ENCODE data around the gene MLH3.

Gene MLH3

DNA sequence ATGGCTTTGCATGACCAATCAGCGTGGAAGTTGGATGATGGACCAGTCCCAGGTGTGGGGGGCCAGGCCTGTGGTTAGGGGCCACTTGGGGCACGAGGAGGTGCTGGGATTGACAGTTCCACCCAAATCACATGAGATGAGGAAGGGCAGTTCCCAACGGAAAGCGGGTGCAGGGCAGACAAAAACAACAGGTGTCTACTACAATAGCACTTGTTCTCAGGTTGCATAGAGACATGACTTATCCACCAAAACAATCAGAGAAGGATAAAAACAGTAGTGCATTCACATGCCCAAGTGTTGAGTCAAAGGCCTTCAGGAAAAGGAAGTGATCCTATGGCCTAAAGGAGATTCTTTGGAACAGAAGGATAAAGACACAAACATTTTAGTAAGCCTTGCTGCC is 63.1 kb downstream of the MLH3 start:
- H3K23ac ChIP-seq (ENCODE audit: low read length), result no peak overlapping the region
- no peak overlapping the region for H3K4me3 ChIP-seq (ENCODE audit: low read depth, low read length)
- peak overlapping the region; percentile 65 for H4K91ac ChIP-seq (ENCODE audit: low read depth, low read length)
- no peak overlapping the region for H2AFZ ChIP-seq (ENCODE audit: insufficient read depth, low read length, poor library complexity)
- H4K8ac ChIP-seq (ENCODE audit: low read depth, low read length), result no peak overlapping the region
- peaks cover 6% of the 10 kb centered on the region for H3K79me1 ChIP-seq (ENCODE audit: low read length)
- peak overlapping the region; percentile 55 for H3K18ac ChIP-seq (ENCODE audit: low read length)
- peak overlapping the region; percentile 14 for H2AK5ac ChIP-seq (ENCODE audit: low read length)
- H2BK120ac ChIP-seq (ENCODE audit: insufficient read depth, low read length, poor library complexity), result peak overlapping the region; percentile 48
- H3K4ac ChIP-seq (ENCODE audit: low read depth, low read length), result no peak overlapping the region
- peak overlapping the region; percentile 68 for H3K14ac ChIP-seq (ENCODE audit: low read length)
- H3K9ac ChIP-seq (ENCODE audit: low read length), result no peak overlapping the region
- no peaks in the 10 kb centered on the region for H3K9me3 ChIP-seq (ENCODE audit: insufficient read depth, low read depth, low read length)
- H3K36me3 ChIP-seq (ENCODE audit: control insufficient read depth in 1 of 2, insufficient read depth in 2 of 2, low read length in 2 of 2), result no peaks in the 10 kb centered on the region
- H2BK5ac ChIP-seq (ENCODE audit: low read depth, low read length, poor library complexity), result peak overlapping the region; percentile 27
- peak overlapping the region; percentile 23 for H2BK12ac ChIP-seq (ENCODE audit: low read length)
- peak; percentile 56 to 89 for DNase-seq
- peak overlapping the region; percentile 39 for H3K27ac ChIP-seq (ENCODE audit: low read depth, low read length)
- no peak overlapping the region for H4K12ac ChIP-seq (ENCODE audit: low read depth, low read length)
- H3K27me3 ChIP-seq (ENCODE audit: insufficient read depth, low read length), result no peaks in the 10 kb centered on the region
- no peaks in the 10 kb centered on the region for H3K79me2 ChIP-seq (ENCODE audit: control insufficient read depth, insufficient read depth, low read length, poor library complexity)
- H3K4me1 ChIP-seq (ENCODE audit: control insufficient read depth in 1 of 2, insufficient read depth in 2 of 2, low read length in 2 of 2), result peaks cover 7 to 10% of the 10 kb centered on the region in 2 experiments
- peak overlapping the region; percentile 10 for H3K4me2 ChIP-seq (ENCODE audit: low read length)
- WGBS (ENCODE audit: extremely low coverage, insufficient coverage, insufficient read length), result no CpG with 5 or more reads among the region's 4 CpGs

DNA sequence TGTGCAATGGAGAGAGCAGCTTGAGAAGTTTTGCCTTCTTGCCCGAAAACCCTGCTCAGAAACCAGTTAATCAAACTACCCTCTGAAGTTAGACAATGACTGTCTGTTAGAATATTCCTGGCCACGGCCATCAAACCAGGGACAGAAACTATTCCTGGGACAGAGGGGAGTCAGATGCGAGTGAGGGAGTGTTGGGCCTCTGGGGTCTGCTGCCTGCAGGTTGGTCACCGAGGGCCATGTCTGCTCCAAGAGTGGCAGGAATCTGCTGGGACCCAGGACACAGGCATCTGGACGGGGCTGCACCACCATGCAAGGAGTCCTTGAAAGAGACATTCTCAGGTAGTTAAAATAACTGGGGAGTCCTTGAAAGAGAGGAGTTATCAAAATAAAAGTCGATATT is 65.5 kb downstream of the MLH3 start:
- peaks cover 9 to 16% of the 10 kb centered on the region in 2 experiments for H3K4me1 ChIP-seq (ENCODE audit: control insufficient read depth in 1 of 2, insufficient read depth in 2 of 2, low read length in 2 of 2)
- no peak overlapping the region for H2AFZ ChIP-seq (ENCODE audit: insufficient read depth, low read length, poor library complexity)
- no peak overlapping the region for H2BK5ac ChIP-seq (ENCODE audit: low read depth, low read length, poor library complexity)
- H3K18ac ChIP-seq (ENCODE audit: low read length), result no peak overlapping the region
- H2BK120ac ChIP-seq (ENCODE audit: insufficient read depth, low read length, poor library complexity), result no peak overlapping the region
- WGBS (ENCODE audit: extremely low coverage, insufficient coverage, insufficient read length), result no CpG with 5 or more reads among the region's 6 CpGs
- peak overlapping the region; percentile 41 for H2AK5ac ChIP-seq (ENCODE audit: low read length)
- no peaks in the 10 kb centered on the region for H3K27me3 ChIP-seq (ENCODE audit: insufficient read depth, low read length)
- H3K79me1 ChIP-seq (ENCODE audit: low read length), result peaks cover 13% of the 10 kb centered on the region
- no peak overlapping the region for H2BK12ac ChIP-seq (ENCODE audit: low read length)
- H3K4me2 ChIP-seq (ENCODE audit: low read length), result no peak overlapping the region
- H4K8ac ChIP-seq (ENCODE audit: low read depth, low read length), result no peak overlapping the region
- no peak overlapping the region for H4K12ac ChIP-seq (ENCODE audit: low read depth, low read length)
- H3K9ac ChIP-seq (ENCODE audit: low read length), result no peak overlapping the region
- H4K91ac ChIP-seq (ENCODE audit: low read depth, low read length), result peak overlapping the region; percentile 69
- H3K36me3 ChIP-seq (ENCODE audit: control insufficient read depth in 1 of 2, insufficient read depth in 2 of 2, low read length in 2 of 2), result no peaks in the 10 kb centered on the region
- no peak overlapping the region for H3K27ac ChIP-seq (ENCODE audit: low read depth, low read length)
- H3K4ac ChIP-seq (ENCODE audit: low read depth, low read length), result no peak overlapping the region
- H3K4me3 ChIP-seq (ENCODE audit: low read depth, low read length), result no peak overlapping the region
- H3K9me3 ChIP-seq (ENCODE audit: insufficient read depth, low read depth, low read length), result no peaks in the 10 kb centered on the region
- H3K14ac ChIP-seq (ENCODE audit: low read length), result no peak overlapping the region
- DNase-seq, result no peak
- no peak overlapping the region for H3K23ac ChIP-seq (ENCODE audit: low read length)
- no peaks in the 10 kb centered on the region for H3K79me2 ChIP-seq (ENCODE audit: control insufficient read depth, insufficient read depth, low read length, poor library complexity)

DNA sequence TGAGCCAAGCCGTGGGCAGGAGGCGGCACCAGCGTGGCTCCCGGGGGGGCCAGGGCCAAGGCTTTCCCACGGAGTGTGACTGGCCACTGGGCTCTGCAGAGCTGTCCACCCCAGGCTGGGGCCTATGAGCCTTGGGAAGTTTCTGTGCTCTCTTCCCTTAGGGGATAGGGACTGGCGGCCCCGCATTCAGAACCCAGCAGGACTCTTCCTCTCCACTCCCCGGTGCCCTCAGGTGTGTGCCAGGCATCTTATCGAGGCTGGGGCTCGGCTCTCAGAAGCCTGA is 66.3 kb downstream of the MLH3 start:
- Histone ChIP-seq H3K18ac (ENCODE audit: low read length) (no peak overlapping the region), H4K8ac (ENCODE audit: low read depth, low read length) (no peak overlapping the region), H3K4me1 (ENCODE audit: control insufficient read depth in 1 of 2, insufficient read depth in 2 of 2, low read length in 2 of 2) (peaks cover 13 to 22% of the 10 kb centered on the region in 2 experiments), H3K27ac (ENCODE audit: low read depth, low read length) (no peak overlapping the region), H3K4ac (ENCODE audit: low read depth, low read length) (no peak overlapping the region), H4K91ac (ENCODE audit: low read depth, low read length) (no peak overlapping the region), H3K9ac (ENCODE audit: low read length) (no peak overlapping the region), H4K12ac (ENCODE audit: low read depth, low read length) (no peak overlapping the region), H2BK12ac (ENCODE audit: low read length) (no peak overlapping the region), H2BK5ac (ENCODE audit: low read depth, low read length, poor library complexity) (no peak overlapping the region), H3K36me3 (ENCODE audit: control insufficient read depth in 1 of 2, insufficient read depth in 2 of 2, low read length in 2 of 2) (no peaks in the 10 kb centered on the region), H3K23ac (ENCODE audit: low read length) (no peak overlapping the region), H2BK120ac (ENCODE audit: insufficient read depth, low read length, poor library complexity) (no peak overlapping the region), H3K27me3 (ENCODE audit: insufficient read depth, low read length) (no peaks in the 10 kb centered on the region), H3K4me2 (ENCODE audit: low read length) (no peak overlapping the region), H3K14ac (ENCODE audit: low read length) (no peak overlapping the region), H3K9me3 (ENCODE audit: insufficient read depth, low read depth, low read length) (no peaks in the 10 kb centered on the region), H3K79me2 (ENCODE audit: control insufficient read depth, insufficient read depth, low read length, poor library complexity) (no peaks in the 10 kb centered on the region), H3K4me3 (ENCODE audit: low read depth, low read length) (no peak overlapping the region), H2AK5ac (ENCODE audit: low read length) (no peak overlapping the region), H2AFZ (ENCODE audit: insufficient read depth, low read length, poor library complexity) (no peak overlapping the region), H3K79me1 (ENCODE audit: low read length) (peaks cover 19% of the 10 kb centered on the region)
- no CpG with 5 or more reads among the region's 10 CpGs for WGBS (ENCODE audit: extremely low coverage, insufficient coverage, insufficient read length)
- no peak for DNase-seq

DNA sequence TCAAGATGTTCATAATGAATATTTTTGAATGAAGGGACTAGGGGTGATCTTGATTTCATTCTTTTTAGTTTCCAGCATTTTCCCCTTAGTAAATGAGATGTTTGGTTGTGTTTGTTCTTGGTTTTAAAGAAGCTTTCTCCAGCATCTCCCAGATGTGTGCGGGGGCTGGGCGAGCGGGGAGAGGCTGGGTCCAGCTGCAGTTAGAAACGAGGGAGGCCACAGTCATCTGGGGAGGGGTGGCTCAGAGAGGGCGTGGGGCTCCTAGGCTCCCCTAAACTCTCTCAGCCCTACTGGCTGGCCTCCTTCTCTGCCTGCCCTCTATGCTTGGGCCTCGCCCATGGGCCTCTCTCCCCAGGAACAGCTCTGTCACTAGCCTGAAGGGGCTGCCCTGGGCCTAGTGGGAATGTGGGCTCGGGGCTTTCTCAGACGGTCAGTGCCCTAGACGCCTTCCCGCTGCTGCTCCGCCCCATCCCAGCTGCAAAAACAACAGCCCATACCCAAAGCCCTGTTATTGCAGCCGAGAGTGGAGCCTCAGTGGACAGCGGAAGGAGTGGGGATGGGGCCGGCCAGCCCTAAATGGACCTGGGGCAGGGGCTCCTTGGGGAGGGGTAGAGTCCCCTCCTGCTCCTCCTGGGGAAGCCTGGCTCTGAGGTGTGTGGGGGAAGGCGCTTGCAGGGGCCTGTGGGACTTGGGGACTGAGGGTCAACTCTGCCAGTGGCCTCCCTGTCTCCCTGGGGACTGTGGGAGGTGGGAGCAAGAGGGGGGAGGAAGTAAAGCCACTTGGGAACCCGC is 66.8 kb downstream of the MLH3 start:
- H3K36me3 ChIP-seq (ENCODE audit: control insufficient read depth in 1 of 2, insufficient read depth in 2 of 2, low read length in 2 of 2), result no peaks in the 10 kb centered on the region
- no peak overlapping the region for H2BK120ac ChIP-seq (ENCODE audit: insufficient read depth, low read length, poor library complexity)
- no peaks in the 10 kb centered on the region for H3K27me3 ChIP-seq (ENCODE audit: insufficient read depth, low read length)
- H3K23ac ChIP-seq (ENCODE audit: low read length), result no peak overlapping the region
- H4K12ac ChIP-seq (ENCODE audit: low read depth, low read length), result no peak overlapping the region
- H2BK12ac ChIP-seq (ENCODE audit: low read length), result peak overlapping the region; percentile 38
- no peak overlapping the region for H3K9ac ChIP-seq (ENCODE audit: low read length)
- no peak overlapping the region for H3K4me2 ChIP-seq (ENCODE audit: low read length)
- peaks cover 21% of the 10 kb centered on the region for H3K79me1 ChIP-seq (ENCODE audit: low read length)
- no peak overlapping the region for H3K18ac ChIP-seq (ENCODE audit: low read length)
- H3K4me1 ChIP-seq (ENCODE audit: control insufficient read depth in 1 of 2, insufficient read depth in 2 of 2, low read length in 2 of 2), result peaks cover 18 to 27% of the 10 kb centered on the region in 2 experiments
- DNase-seq, result no peak
- peak overlapping the region; percentile 18 for H2AK5ac ChIP-seq (ENCODE audit: low read length)
- no peaks in the 10 kb centered on the region for H3K79me2 ChIP-seq (ENCODE audit: control insufficient read depth, insufficient read depth, low read length, poor library complexity)
- no peak overlapping the region for H3K4ac ChIP-seq (ENCODE audit: low read depth, low read length)
- H3K9me3 ChIP-seq (ENCODE audit: insufficient read depth, low read depth, low read length), result no peaks in the 10 kb centered on the region
- no peak overlapping the region for H4K91ac ChIP-seq (ENCODE audit: low read depth, low read length)
- no peak overlapping the region for H2AFZ ChIP-seq (ENCODE audit: insufficient read depth, low read length, poor library complexity)
- H4K8ac ChIP-seq (ENCODE audit: low read depth, low read length), result no peak overlapping the region
- no peak overlapping the region for H2BK5ac ChIP-seq (ENCODE audit: low read depth, low read length, poor library complexity)
- no peak overlapping the region for H3K27ac ChIP-seq (ENCODE audit: low read depth, low read length)
- no CpG with 5 or more reads among the region's 16 CpGs for WGBS (ENCODE audit: extremely low coverage, insufficient coverage, insufficient read length)
- no peak overlapping the region for H3K14ac ChIP-seq (ENCODE audit: low read length)
- H3K4me3 ChIP-seq (ENCODE audit: low read depth, low read length), result no peak overlapping the region
